NCI-H2081 treated with DMSO at 0.1 percent for 48 hours (cell line): ENCODE data around the gene DDIAS.
A peak's percentile ranks its signal among the peaks of the same experiment; 100 is the strongest.
"Not testable (repeated sequence)": the region's sequence is repeated elsewhere in the genome, so short reads cannot be mapped to it uniquely, and the experiment has no call there.

Source experiments
- DNase-seq: peaks from one replicate; lab custom pipeline; 2025; lab: John Stamatoyannopoulos, UW

The DDIAS gene

DNA sequence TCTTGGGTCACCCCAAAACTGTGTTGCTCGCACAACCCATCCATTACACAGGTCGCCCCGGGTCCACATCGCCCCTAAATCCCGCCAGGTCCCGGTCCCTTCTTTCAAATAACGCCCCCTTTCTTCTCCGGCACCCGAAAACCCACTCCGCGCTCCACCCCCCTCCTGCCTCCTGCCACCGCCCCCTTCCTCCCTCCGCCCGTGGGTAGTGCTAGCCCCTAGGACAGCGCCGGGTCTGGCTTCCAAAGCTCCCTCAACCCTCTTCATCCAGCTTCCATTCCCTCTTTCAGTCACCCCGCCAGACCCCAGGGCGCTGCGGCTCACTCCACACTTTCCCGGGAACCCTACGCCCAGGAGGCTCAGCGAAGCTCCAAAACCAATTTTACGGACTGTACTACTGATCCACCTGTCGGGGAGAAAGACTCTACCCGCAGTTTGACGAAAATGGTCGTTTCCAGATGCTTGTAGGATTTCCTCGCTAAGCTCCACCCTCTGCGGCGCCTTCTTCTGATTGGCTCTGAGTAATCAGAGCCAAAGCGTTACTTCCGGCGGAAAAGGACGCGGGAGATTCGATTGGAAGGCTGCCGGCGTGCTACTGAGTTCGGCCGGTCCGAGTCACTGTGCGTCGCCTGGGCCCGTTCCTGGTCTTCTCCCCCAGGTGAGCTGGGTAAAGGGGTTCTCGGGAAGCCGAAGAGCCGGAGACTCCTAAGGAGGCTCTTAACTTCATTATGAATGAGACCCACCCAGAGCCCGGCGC is at the start of gene DDIAS:
DDIAS (plus strand) TSS at position 572 of the 757 bp plus-strand sequence. CDS start 13,003 bp downstream, outside the sequence.
- DNase-seq, result peak; percentile 95

DNA sequence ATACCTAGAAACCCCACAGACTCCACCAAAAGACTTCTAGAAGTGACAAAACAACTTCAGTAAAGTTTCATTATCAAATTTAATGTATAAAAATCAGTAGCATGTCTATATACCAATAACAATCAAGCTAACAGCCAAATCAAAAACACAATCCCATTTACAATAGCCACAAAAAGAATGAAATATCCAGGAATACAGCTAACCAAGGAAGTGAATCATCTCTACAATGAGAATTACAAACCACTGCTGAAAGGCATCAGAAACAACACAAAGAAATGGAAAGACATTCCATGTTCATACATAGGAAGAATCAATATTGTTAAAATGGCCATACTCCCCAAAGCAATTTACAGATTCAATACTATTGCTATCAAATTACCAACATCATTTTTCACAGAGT is 47.3 kb upstream of the DDIAS start:
- DNase-seq, result no peak

GRCh38 chr11:82854916-82855315 is 46.6 kb upstream of the DDIAS start:
- not testable (repeated sequence) for DNase-seq

GRCh38 chr11:82855616-82856015 is 45.9 kb upstream of the DDIAS start:
- DNase-seq, result no peak

DNA sequence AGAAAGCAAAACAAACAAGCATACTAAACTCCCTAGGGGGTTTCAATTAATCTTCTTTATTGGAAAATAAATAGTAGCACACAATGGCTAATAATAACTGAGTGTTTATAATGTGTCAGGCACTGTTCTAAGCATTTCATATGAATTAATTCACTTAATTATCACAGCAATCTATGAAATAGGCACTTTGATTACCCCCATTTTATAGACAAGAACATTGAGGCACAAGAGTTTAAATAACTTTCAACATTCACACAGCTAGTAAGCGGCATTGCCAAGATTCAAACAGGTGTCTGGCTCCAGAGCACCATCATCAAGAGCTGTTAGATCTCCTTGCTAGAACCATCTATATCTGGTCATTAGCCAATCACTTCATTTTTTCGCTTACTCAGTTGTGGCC is 44.4 kb upstream of the DDIAS start:
- DNase-seq, result no peak

DNA sequence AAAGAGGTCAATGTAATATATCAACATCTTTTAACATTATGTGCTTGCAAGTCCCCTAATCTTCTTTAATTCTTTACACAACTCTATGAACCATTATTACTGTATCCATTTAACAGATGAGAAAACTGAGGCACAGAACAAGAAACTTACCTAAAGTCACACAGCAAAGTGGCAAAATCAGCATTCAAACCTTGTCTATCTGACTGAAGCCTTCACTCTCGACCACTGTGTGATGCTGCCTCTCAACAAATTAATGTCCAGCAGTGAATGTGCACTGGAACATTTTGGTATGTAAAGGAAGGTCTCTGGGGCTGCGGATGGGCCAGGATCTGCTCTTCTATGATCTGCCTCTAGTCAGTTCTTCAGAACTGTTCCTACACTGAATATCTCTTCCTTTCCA is 43.4 kb upstream of the DDIAS start:
- no peak for DNase-seq

- DNase-seq, result no peak
Observed at GRCh38 chr11:82858556-82859091, 42.9 kb upstream of the DDIAS start.

DNA sequence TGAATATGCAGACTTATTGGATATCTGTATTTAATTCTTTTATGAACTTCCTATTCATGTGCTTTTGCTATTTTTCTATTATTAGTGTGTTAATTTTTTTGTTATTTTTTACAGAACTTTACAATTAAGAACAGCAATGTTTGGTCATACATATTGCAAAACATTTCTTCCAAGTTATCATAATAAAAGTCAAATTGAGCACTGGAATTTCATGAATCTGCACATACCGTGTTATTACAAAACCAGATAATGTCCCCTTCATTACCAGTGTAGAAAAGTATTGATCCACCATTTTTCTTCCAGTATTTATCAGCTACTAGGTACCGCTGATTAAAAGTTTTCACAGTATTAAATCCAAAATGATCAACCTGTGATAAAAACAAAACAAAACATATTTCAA is 41.8 kb upstream of the DDIAS start:
- DNase-seq, result no peak

GRCh38 chr11:82862379-82862778 is 39.2 kb upstream of the DDIAS start:
- DNase-seq, result no peak

DNA sequence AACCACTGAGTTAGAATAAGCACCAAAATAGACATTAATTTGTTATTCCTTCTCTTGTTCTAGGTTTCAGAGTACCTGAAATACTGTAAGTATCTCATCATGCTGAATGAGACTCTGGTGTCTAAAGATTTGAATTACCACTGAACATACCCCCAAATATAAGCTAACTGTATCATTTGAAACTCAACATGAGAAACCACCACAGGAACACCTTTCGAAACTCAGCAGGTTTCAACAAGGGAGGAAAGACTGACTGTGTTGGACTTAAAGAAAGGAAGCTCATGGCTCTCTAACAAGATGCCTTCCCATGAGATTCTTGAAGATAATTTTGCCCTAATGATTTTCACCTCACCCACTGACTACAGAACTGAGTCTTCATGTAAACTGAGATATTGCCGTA is 38.3 kb upstream of the DDIAS start:
- DNase-seq, result no peak

DNA sequence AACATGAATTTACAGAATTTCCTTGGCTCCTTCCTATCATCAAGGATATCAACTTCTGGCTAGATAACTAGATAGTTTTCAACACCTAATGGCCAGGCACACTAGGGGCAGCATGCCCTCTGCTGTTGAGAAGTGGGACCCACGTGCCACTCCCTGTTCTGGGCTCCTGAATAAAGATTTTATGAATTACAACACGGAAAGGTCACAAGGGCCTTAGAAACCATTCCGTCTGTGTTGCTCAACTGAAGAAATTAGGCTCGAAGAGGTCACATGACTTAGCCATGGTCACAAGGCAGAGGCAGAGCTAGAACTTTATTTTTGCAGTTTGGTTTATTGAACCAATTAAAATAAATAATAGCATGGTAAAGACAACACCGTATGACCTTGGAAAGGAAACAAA is 37.3 kb upstream of the DDIAS start:
- no peak for DNase-seq

- no peak for DNase-seq
Observed at GRCh38 chr11:82865841-82866240, 35.7 kb upstream of the DDIAS start.

GRCh38 chr11:82867495-82868082 is 33.9 kb upstream of the DDIAS start:
- DNase-seq, result peak; percentile 54

- no peak for DNase-seq
Observed at GRCh38 chr11:82869657-82870056, 31.9 kb upstream of the DDIAS start.

GRCh38 chr11:82871646-82872045 is 29.9 kb upstream of the DDIAS start:
- DNase-seq, result no peak

DNA sequence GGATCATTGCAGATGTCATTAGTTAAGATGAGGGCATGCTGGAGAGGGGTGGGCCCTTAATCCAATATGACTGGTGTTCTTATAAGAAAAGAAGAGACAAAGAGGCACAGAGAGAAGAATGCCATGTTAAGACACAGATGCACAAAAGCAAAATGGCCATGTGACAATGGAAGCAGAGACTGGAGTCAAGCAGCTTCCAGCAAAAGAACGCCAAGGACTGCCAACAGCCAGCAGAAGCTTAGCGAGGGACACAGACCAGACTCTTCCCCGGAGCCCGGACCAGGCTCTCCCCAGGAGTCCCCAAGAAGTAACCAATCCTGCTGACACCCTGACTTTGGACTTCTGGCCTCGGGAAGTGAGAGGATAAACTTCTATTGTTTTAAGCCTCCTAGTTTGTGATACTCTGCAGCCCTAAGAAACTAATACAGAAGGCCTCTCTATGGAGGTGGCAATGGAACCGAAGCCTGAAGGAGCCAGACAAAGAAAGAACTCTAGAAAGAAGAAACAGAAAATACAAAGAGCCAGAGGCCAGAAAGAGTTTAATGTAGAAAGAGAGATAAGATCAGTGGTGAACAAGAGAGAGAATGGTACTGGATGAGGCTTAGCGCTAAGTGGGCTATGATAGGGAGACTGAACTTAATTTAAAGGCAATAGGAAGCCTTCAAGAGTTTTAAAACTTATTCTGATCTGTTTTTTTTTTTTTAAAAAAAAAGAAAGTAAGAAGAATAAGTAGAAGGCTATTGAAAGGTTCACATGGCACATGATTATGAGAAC is 29.0 kb upstream of the DDIAS start:
- DNase-seq, result no peak

GRCh38 chr11:82873919-82874333 is 27.6 kb upstream of the DDIAS start:
- no peak for DNase-seq

- no peak for DNase-seq
Observed at GRCh38 chr11:82874646-82875523, 26.7 kb upstream of the DDIAS start.

DNA sequence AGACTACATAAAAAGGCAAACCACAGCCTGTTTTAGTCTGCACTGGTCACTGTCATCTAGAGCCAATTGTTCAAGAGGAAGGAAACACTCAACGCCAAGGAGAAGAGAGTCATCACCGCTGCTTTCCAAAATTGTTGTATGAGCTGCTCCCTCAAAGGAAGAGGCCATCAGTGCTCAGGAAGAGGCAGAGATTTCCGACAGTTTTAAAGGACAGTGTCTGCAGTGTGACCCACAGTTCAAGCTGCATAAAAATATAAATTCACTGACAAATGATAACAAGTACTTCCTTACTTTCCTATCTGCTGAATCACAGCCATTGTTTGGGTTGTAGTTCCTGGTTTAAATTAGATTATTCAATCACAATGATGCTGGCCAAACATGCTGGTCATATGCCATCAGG is 17.7 kb upstream of the DDIAS start:
- no peak for DNase-seq

GRCh38 chr11:82889133-82890001 is 12.2 kb upstream of the DDIAS start:
- no peak for DNase-seq

GRCh38 chr11:82890002-82890341 is 11.6 kb upstream of the DDIAS start:
- DNase-seq, result no peak
